HCT116 (cell line): ENCODE measurements around the gene MYBPC3. TPM values are rescaled to one million over a fixed set of nuclear protein-coding genes. Genes with fewer than 3 reads are reported as not detected.

Source experiments
- ATAC-seq: fragments of 200-7000 bp; cut with Tn5 transposase; 2 replicates; pipeline ENCODE4 v1.9.1; 2020; ENCODE audit warnings: mild to moderate bottlenecking, moderate library complexity
- BruUV-seq: library from RNA; stranded (reverse); fragments of 400-500 nt; replicated peaks from 2 replicates; lab custom pipeline; 2021; lab: Mats Ljungman, UMichigan
- CTCF ChIA-PET: fragments of 300-600 bp; sonication (Branson Sonifier 250); formaldehyde crosslinking; loops from one replicate; lab custom pipeline; 2021; ENCODE audit warnings: antibody characterized with exemption; lab: Charles Lee
- POLR2A ChIA-PET: fragments of 300-600, 350-600 bp; sonication (Branson Sonifier 250); formaldehyde crosslinking; loops from one replicate; lab custom pipeline; 2021; ENCODE audit warnings: antibody characterized with exemption; lab: Charles Lee
- RAD21 ChIA-PET, 2 experiments: fragments of 300-600 bp; sonication (Branson Sonifier 250); formaldehyde crosslinking; loops; one replicate each; lab custom pipeline; 2023; ENCODE audit warnings: low total read pairs in 2 of 2; ENCODE audit not compliant: uncharacterized antibody in 2 of 2, unreplicated experiment in 2 of 2, low non-redundant PET in 1 of 2; lab: Charles Lee
- DNase-seq: peaks from one replicate; pipeline ENCODE4 v3.0.0-alpha.2; 2010; ENCODE audit warnings: low read depth, low spot score
- H2AFZ ChIP-seq: fragments of 200-600 bp; shearing (Covaris generic), sonication (generic); 2 replicates; pipeline ENCODE4 v1.6.1; 2017; ENCODE audit warnings: low read depth, mixed run types, mixed read lengths, antibody characterized with exemption, low read length; ENCODE audit not compliant: poor library complexity, severe bottlenecking
- H3K27ac ChIP-seq: 2 replicates; pipeline ENCODE4 v1.5.1; 2012; ENCODE audit warnings: low read depth, low read length
- H3K27me3 ChIP-seq: fragments of 200-600 bp; sonication (generic); 2 replicates; pipeline ENCODE4 v1.6.1; 2016; ENCODE audit warnings: mixed run types, low read length, mixed read lengths; ENCODE audit not compliant: insufficient read depth
- H3K36me3 ChIP-seq, 2 experiments: fragments of 200-500 bp in 1 of 2; fragments of 200-600 bp in 1 of 2; sonication (Bioruptor generic) in 1 of 2; sonication (generic) in 1 of 2; 2 replicates each; pipeline versions ENCODE4 v1.5.1 to v1.6.1; 2014 to 2016; ENCODE audit warnings: low read length in 2 of 2, inconsistent platforms in 1 of 2, mixed read lengths in 1 of 2, mixed run types in 1 of 2; ENCODE audit not compliant: insufficient read depth in 2 of 2, control insufficient read depth in 1 of 2
- H3K4me1 ChIP-seq, 2 experiments: fragments of 200-600 bp in 1 of 2; sonication (generic) in 1 of 2; 2 replicates each; pipeline versions ENCODE4 v1.5.1 to v1.6.1; 2012 to 2017; ENCODE audit warnings: low read length in 2 of 2, inconsistent platforms in 1 of 2, mild to moderate bottlenecking in 1 of 2, mixed read lengths in 1 of 2, mixed run types in 1 of 2, moderate library complexity in 1 of 2; ENCODE audit not compliant: insufficient read depth in 2 of 2, control insufficient read depth in 1 of 2
- H3K4me2 ChIP-seq: fragments of 200-600 bp; sonication (generic); 2 replicates; pipeline ENCODE4 v1.6.1; 2017; ENCODE audit warnings: mixed run types, low read length, mixed read lengths
- H3K4me3 ChIP-seq, 2 experiments: fragments of 200-600 bp in 1 of 2; sonication (generic) in 1 of 2; replicated peaks in 1 of 2; 2 replicates each; pipeline ENCODE4 v1.5.1; 2011 to 2016; ENCODE audit warnings: low read length in 2 of 2, control low read depth in 1 of 2, low read depth in 1 of 2, mild to moderate bottlenecking in 1 of 2, mixed read lengths in 1 of 2, mixed run types in 1 of 2
- H3K79me2 ChIP-seq: fragments of 200-600 bp; sonication (generic); 2 replicates; pipeline ENCODE4 v1.6.1; 2017; ENCODE audit warnings: mild to moderate bottlenecking, mixed run types, low read length, moderate library complexity, mixed read lengths; ENCODE audit not compliant: insufficient read depth
- H3K9ac ChIP-seq: fragments of 200-600 bp; sonication (generic); 2 replicates; pipeline ENCODE4 v1.6.1; 2016; ENCODE audit warnings: low read length, mixed read lengths
- H3K9me2 ChIP-seq: fragments of 200-600 bp; sonication (generic), shearing (Covaris generic); 2 replicates; pipeline ENCODE4 v1.6.1; 2017; ENCODE audit warnings: mixed run types, mild to moderate bottlenecking, moderate library complexity; ENCODE audit not compliant: insufficient read depth
- H3K9me3 ChIP-seq, 2 experiments: fragments of 200-500 bp in 1 of 2; fragments of 200-600 bp in 1 of 2; sonication (Bioruptor generic) in 1 of 2; sonication (generic) in 1 of 2; 2 replicates each; pipeline ENCODE4 v1.6.1; 2014 to 2017; ENCODE audit warnings: low read length in 2 of 2, mixed read lengths in 2 of 2, inconsistent platforms in 1 of 2, low read depth in 1 of 2, mild to moderate bottlenecking in 1 of 2, mixed run types in 1 of 2, moderate library complexity in 1 of 2; ENCODE audit not compliant: control insufficient read depth in 1 of 2, insufficient read depth in 1 of 2
- H4K20me1 ChIP-seq: fragments of 200-600 bp; sonication (generic), shearing (Covaris generic); 2 replicates; pipeline ENCODE4 v1.6.1; 2017; ENCODE audit warnings: mixed run types, mild to moderate bottlenecking, moderate library complexity; ENCODE audit not compliant: insufficient read depth
- ATF3 ChIP-seq: IDR thresholded peaks from 2 replicates; pipeline ENCODE4 v1.6.1; 2012
- CBX3 ChIP-seq: IDR thresholded peaks from 2 replicates; pipeline ENCODE4 v1.6.1; 2012; ENCODE audit warnings: low read depth
- CEBPB ChIP-seq: IDR thresholded peaks from 2 replicates; pipeline ENCODE4 v1.6.1; 2012; ENCODE audit warnings: low read depth
- CTCF ChIP-seq, 3 experiments: fragments of 200-600 bp in 1 of 3; sonication (generic) in 1 of 3; IDR thresholded peaks in 2 of 3; conservative IDR thresholded peaks in 1 of 3; 2 replicates each; pipeline ENCODE4 v1.5.1; 2012 to 2017; ENCODE audit warnings: low read depth in 2 of 3, low read length in 2 of 3, antibody characterized with exemption in 1 of 3, borderline replicate concordance in 1 of 3, control low read depth in 1 of 3, mild to moderate bottlenecking in 1 of 3, mixed read lengths in 1 of 3, mixed run types in 1 of 3, moderate library complexity in 1 of 3; ENCODE audit not compliant: insufficient read depth in 1 of 3
- EGR1 ChIP-seq: IDR thresholded peaks from 2 replicates; pipeline ENCODE4 v1.6.1; 2012; ENCODE audit warnings: low read depth
- FOSL1 ChIP-seq: IDR thresholded peaks from 2 replicates; pipeline ENCODE4 v1.6.1; 2012; ENCODE audit warnings: low read depth
- JUND ChIP-seq: IDR thresholded peaks from 2 replicates; pipeline ENCODE4 v1.6.1; 2012
- POLR2AphosphoS5 ChIP-seq: IDR thresholded peaks from 2 replicates; pipeline ENCODE4 v1.6.1; 2011; ENCODE audit warnings: mild to moderate bottlenecking, low read depth, low read length, moderate library complexity
- RAD21 ChIP-seq: IDR thresholded peaks from 2 replicates; pipeline ENCODE4 v1.6.1; 2012; ENCODE audit warnings: low read depth, mild to moderate bottlenecking
- REST ChIP-seq: IDR thresholded peaks from 2 replicates; pipeline ENCODE4 v1.6.1; 2012; ENCODE audit warnings: low read depth
- SP1 ChIP-seq: IDR thresholded peaks from 2 replicates; pipeline ENCODE4 v1.6.1; 2012; ENCODE audit warnings: low read depth
- TCF7L2 ChIP-seq: IDR thresholded peaks from 2 replicates; pipeline ENCODE4 v1.7.0; 2011; ENCODE audit warnings: borderline replicate concordance, inconsistent platforms; ENCODE audit not compliant: insufficient read depth, insufficient read length; ENCODE audit errors: extremely low read depth
- YY1 ChIP-seq: IDR thresholded peaks from 2 replicates; pipeline ENCODE4 v1.6.1; 2011; ENCODE audit warnings: low read length, low read depth, moderate library complexity, mild to moderate bottlenecking; ENCODE audit not compliant: insufficient replicate concordance; ENCODE audit errors: extremely low read depth
- ZBTB33 ChIP-seq: IDR thresholded peaks from 2 replicates; pipeline ENCODE4 v1.6.1; 2011; ENCODE audit warnings: mild to moderate bottlenecking, low read length, moderate library complexity; ENCODE audit not compliant: insufficient replicate concordance; ENCODE audit errors: extremely low read depth
- ZNF274 ChIP-seq: fragments of 200-500 bp; sonication (Bioruptor generic); IDR thresholded peaks from 2 replicates; pipeline ENCODE4 v1.6.1; 2014; ENCODE audit warnings: mild to moderate bottlenecking, low read depth, low read length, inconsistent platforms
- intact Hi-C: fragments of 100-400 bp; cut with micrococcal nuclease; formaldehyde crosslinking; loops from 2 replicates; pipeline ENCODE4 v1.10.0; 2022
- total RNA-seq: library from RNA; stranded (reverse); gene quantifications from one replicate; pipeline ENCODE4 v1.2.1, GENCODE V29; 2021; ENCODE audit not compliant: unreplicated experiment

Gene MYBPC3
- total RNA-seq, 1 experiment from 2014 or later = 0.25 TPM

- Histone ChIP-seq H3K9ac (no peak overlapping the region), H3K9me2 (no peaks in the 10 kb centered on the region), H3K27ac (no peak overlapping the region), H3K36me3 (peaks cover 28% of the 10 kb centered on the region in 2 experiments), H3K27me3 (no peaks in the 10 kb centered on the region), H3K4me2 (no peak overlapping the region), H2AFZ (no peak overlapping the region), H3K79me2 (no peaks in the 10 kb centered on the region), H3K4me1 (no peaks in the 10 kb centered on the region), H3K9me3 (no peaks in the 10 kb centered on the region), H3K4me3 (no peak overlapping the region), H4K20me1 (no peaks in the 10 kb centered on the region)
- ChIA-PET RAD21 (no interaction called here), CTCF (no interaction called here), POLR2A (no interaction called here)
- intact Hi-C loops = no loop called here
- ATAC-seq = no peak
- TF ChIP-seq ZBTB33 (no peak), ZNF274 (no peak), EGR1 (no peak), YY1 (no peak), TCF7L2 (no peak), JUND (no peak), CTCF (IDR thresholded peaks at IDR 0.05 in 2 of 3, conservative IDR thresholded peaks at IDR 0.05 in 1 of 3; ENCODE audit: borderline replicate concordance in 1 of 3, insufficient read depth in 1 of 3, low read depth in 2 of 3, low read length in 2 of 3) (no peak), REST (no peak), RAD21 (no peak), SP1 (no peak), FOSL1 (no peak), CEBPB (no peak), CBX3 (no peak), POLR2AphosphoS5 (no peak), ATF3 (no peak)
- no TSS peak for BruUV-seq
- DNase-seq = no peak
These were observed 46.0 kb downstream of the MYBPC3 start for GRCh38 chr11:47306484-47306844.
